ENCODE results near the gene CFC1B. TPM values are rescaled to one million over a fixed set of nuclear protein-coding genes. Genes with fewer than 3 reads are reported as not detected.
"Not testable (repeated sequence)": the region's sequence is repeated elsewhere in the genome, so short reads cannot be mapped to it uniquely, and the experiment has no call there.

CFC1B gene
- total RNA-seq, 1 donor from 2014 or later, result not detected

GRCh38 chr2:130556441-130556840, 35.4 kb downstream of the CFC1B start:
- not testable (repeated sequence) for DNase-seq (ENCODE audit: extremely low read depth, low read depth, low spot score)

GRCh38 chr2:130566165-130566564, 45.1 kb downstream of the CFC1B start:
- not testable (repeated sequence) for DNase-seq (ENCODE audit: extremely low read depth, low read depth, low spot score)

DNA sequence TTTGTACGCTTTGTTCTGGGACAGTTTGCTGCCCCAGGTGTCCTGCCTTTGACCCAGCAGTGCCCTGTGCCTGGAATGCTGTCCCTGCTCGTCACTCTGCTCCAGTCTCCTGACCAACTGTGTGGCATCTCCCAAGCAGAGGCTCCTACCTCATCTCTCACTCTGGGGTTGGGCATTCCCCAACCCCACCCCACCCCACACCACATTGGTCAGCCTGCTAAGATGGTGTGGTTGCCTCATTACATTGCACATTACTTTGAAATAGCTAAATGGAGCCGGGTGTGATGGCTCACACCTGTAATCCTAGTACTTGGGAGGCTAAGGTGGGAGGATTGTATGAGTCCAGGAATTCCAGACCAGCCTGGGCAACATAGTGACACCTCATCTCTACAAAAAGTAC, 50.9 kb downstream of the CFC1B start:
- DNase-seq (ENCODE audit: extremely low read depth, low read depth, low spot score), result not testable (repeated sequence)

DNA sequence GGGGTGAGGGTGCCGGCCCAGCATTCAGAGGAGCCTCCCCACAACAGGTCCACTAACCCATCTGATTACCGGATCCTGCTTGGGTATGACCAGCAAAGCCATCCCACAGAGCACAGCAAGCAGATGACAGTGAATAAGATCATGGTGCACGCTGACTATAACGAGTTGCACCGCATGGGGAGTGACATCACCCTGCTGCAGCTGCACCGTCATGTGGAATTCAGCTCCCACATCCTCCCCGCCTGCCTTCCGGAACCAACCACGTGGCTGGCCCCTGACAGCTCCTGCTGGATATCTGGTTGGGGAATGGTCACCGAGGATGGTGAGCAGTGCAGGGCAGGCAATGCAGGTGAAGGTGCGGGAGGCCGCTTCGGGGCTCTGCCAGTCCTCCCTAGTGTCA, 53.2 kb downstream of the CFC1B start:
- DNase-seq (ENCODE audit: extremely low read depth, low read depth, low spot score), result not testable (repeated sequence)

DNA sequence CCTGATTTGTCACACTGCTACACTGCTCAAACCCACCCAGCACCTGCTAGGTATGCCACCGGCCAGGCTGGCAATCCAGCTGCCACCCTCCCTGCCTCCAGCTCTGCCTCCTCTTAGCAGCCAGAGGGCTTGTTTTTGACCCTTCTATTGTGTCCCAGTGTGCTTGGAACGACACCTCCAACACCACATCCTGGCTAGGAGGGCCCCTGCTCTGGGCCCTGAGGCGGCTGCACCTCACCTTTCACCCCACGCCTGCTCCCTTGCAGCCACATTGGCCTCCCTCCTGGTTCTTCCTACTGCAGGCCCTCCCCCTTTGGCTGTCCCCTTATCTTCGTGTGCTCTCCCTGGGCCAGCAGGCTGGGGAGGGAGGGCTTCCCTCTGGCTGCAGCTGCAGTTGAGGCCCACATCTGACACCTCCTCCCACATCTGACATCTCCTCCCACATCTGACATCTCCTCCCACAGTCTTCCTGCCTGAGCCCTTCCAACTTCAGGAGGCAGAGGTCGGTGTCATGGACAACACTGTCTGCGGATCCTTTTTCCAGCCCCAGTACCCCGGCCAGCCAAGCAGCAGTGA, 55.3 kb downstream of the CFC1B start:
- DNase-seq (ENCODE audit: extremely low read depth, low read depth, low spot score), result not testable (repeated sequence)

DNA sequence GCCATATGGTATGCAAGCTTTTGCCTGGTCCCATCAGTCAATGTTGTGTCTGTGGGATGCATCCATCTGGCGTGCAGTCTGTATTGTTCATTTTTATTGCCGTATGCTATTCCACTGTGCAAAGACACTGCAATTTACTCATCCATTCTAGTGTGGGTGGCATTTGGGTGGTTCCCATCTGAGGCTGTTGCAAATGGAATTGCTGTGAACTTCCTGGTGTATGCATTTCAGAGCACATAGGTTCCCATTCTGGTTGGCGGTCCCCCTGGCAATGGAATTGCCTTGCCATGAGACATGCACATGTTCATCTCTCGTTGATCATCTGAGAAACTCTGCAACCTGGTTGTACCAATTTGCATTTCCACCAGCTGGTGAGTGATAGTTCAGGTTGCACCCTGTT, 56.5 kb downstream of the CFC1B start:
- DNase-seq (ENCODE audit: extremely low read depth, low read depth, low spot score), result not testable (repeated sequence)

Other genes with a start within 250 kb of the CFC1B start
- 63.6 and 80.6 TPM in 2 replicates for gene IMP4, start 178.3 kb upstream of the CFC1B start, total RNA-seq
- 19.6 and 26.0 TPM in 2 replicates for gene PTPN18, start 165.2 kb upstream of the CFC1B start, total RNA-seq
- 0.06 TPM in 1 of 2 replicates, not detected in the other for gene POTEI, start 11.9 kb upstream of the CFC1B start, total RNA-seq
- not detected in 2 replicates for gene CFC1, start 78.4 kb downstream of the CFC1B start, total RNA-seq
- gene POTEJ, start 90.2 kb downstream of the CFC1B start, total RNA-seq, result not detected in 2 replicates
- not detected in 2 replicates for gene GPR148, start 207.8 kb downstream of the CFC1B start, total RNA-seq
- not detected in 2 replicates for gene AMER3, start 234.3 kb downstream of the CFC1B start, total RNA-seq

Data from glomerular endothelial cell (primary cell).